Stomach (tissue), 9 donors: ENCODE results near the gene MAEL. TPM values are rescaled to one million over a fixed set of nuclear protein-coding genes. Genes with fewer than 3 reads are reported as not detected.

Experiments
- DNase-seq, 2 donors: peaks; one replicate each; pipeline versions ENCODE4 v3.0.0 to v3.0.0-alpha.2; 2013 to 2019
- H3K27ac ChIP-seq, 5 donors: fragments of 200-600 bp in 4 of 5; sonication (generic) in 4 of 5; one replicate each; pipeline ENCODE4 v1.5.1; 2013 to 2019; ENCODE audit warnings: mild to moderate bottlenecking in 1 of 5, moderate library complexity in 1 of 5
- H3K27me3 ChIP-seq, 3 donors: fragments of 200-600 bp; sonication (generic); one replicate each; pipeline ENCODE4 v1.5.1; 2017 to 2019; ENCODE audit warnings: mixed run types in 1 of 3
- H3K36me3 ChIP-seq, 4 donors: fragments of 200-600 bp; sonication (generic); 1 replicate in 3 of 4; 2 replicates in 1 of 4; pipeline ENCODE4 v1.5.1; 2016 to 2019
- H3K4me1 ChIP-seq, 4 donors: fragments of 200-600 bp; sonication (generic); one replicate each; pipeline ENCODE4 v1.5.1; 2016 to 2019
- H3K4me3 ChIP-seq, 4 donors: fragments of 200-600 bp; sonication (generic) in 3 of 4; one replicate each; pipeline ENCODE4 v1.5.1; 2016 to 2019; ENCODE audit warnings: mild to moderate bottlenecking in 1 of 4
- H3K9me3 ChIP-seq, 4 donors: fragments of 200-600 bp; sonication (generic); one replicate each; pipeline ENCODE4 v1.5.1; 2016 to 2019
- CTCF ChIP-seq, 7 experiments: fragments of 450-650 bp in 4 of 7; fragments of 200-600 bp in 3 of 7; sonication (generic) in 3 of 7; IDR thresholded peaks; one replicate each; pipeline ENCODE4 v1.5.1; 2016 to 2019; ENCODE audit warnings: antibody characterized with exemption in 7 of 7, control low read depth in 2 of 7, mild to moderate bottlenecking in 1 of 7
- EP300 ChIP-seq: sonication (generic); formaldehyde crosslinking; IDR thresholded peaks from one replicate; pipeline ENCODE4 v1.6.1; 2017; ENCODE audit warnings: antibody characterized with exemption
- POLR2A ChIP-seq, 4 donors: fragments of 450-650 bp; IDR thresholded peaks; one replicate each; pipeline ENCODE4 v1.6.1; 2016; ENCODE audit warnings: antibody characterized with exemption in 4 of 4, control low read depth in 2 of 4, mild to moderate bottlenecking in 1 of 4, moderate library complexity in 1 of 4
- POLR2AphosphoS5 ChIP-seq, 3 donors: sonication (generic); formaldehyde crosslinking; IDR thresholded peaks; one replicate each; pipeline ENCODE4 v1.6.1; 2016; ENCODE audit warnings: antibody characterized with exemption in 3 of 3
- WGBS, 5 donors: extraction: QIAGEN DNeasy Blood & Tissue Kit in 3 of 5; methylation state at CpG; one replicate each; pipeline versions ENCODE4 v1.1.5 to v1.1.7; 2013 to 2018; 5-methylcytosine and 5-hydroxymethylcytosine counted together
- intact Hi-C: fragments of 100-400 bp; cut with DNase I; formaldehyde crosslinking; loops from one replicate; pipeline ENCODE4 v1.15.1; 2023; ENCODE audit warnings: low total_unique reads
- polyA plus RNA-seq, 3 donors: library from polyadenylated mRNA; stranded (reverse); fragments of 200-250 nt; gene quantifications; one replicate each; pipeline ENCODE4 v1.2.3, GENCODE V29; 2013
- total RNA-seq, 5 donors: library from RNA; depleted of rRNA; stranded (reverse); fragments of >200 nt; gene quantifications; one replicate each; pipeline versions ENCODE4 v1.1.0 to v1.2.3, GENCODE V29; 2014 to 2016
- donor health status: healthy with polysubstance abuse.
- donor health status: Bipolar disorder and iron deficiency.
- donor health status: healthy.

MAEL gene
- total and polyA plus RNA-seq, 8 donors, result 0.08 to 1.1 (median 0.51) TPM; not detected in 4

GRCh38 chr1:166980818-166981217 lies 8.3 kb upstream of the MAEL start:
- H3K4me3 ChIP-seq, result no peak overlapping the region
- no peak for DNase-seq
- H3K27ac ChIP-seq, result no peak overlapping the region
- no peaks in the 10 kb centered on the region for H3K36me3 ChIP-seq
- 83 to 91% (median 89%) methylated on average over 3 of the region's 3 CpGs for WGBS, 5 donors
- peaks cover 0 to 2% (median 0%) of the 10 kb centered on the region in 3 donors for H3K27me3 ChIP-seq
- no peaks in the 10 kb centered on the region for H3K9me3 ChIP-seq
- intact Hi-C loops, result no loop called here
- no peak for TF ChIP-seq POLR2A (IDR thresholded peaks at IDR 0.05)
- no peak for TF ChIP-seq CTCF (IDR thresholded peaks at IDR 0.05)
- TF ChIP-seq EP300, result no peak
- TF ChIP-seq POLR2AphosphoS5 (IDR thresholded peaks at IDR 0.05), result no peak
- peaks cover 0 to 8% (median 2%) of the 10 kb centered on the region in 4 donors for H3K4me1 ChIP-seq

- Histone ChIP-seq H3K4me1 (no peaks in the 10 kb centered on the region), H3K36me3 (no peaks in the 10 kb centered on the region), H3K9me3 (no peaks in the 10 kb centered on the region), H3K27ac (no peak overlapping the region), H3K27me3 (no peaks in the 10 kb centered on the region), H3K4me3 (no peak overlapping the region)
- no peak for DNase-seq
- WGBS, 5 donors, result 57 to 100% (median 93%) methylated on average over 1 of the region's 1 CpG
- intact Hi-C loops, result no loop called here
- no peak for TF ChIP-seq POLR2A (IDR thresholded peaks at IDR 0.05)
Observed at GRCh38 chr1:166981589-166981988, 7.5 kb upstream of the MAEL start.

- Histone ChIP-seq H3K4me3 (no peak overlapping the region), H3K4me1 (no peaks in the 10 kb centered on the region), H3K36me3 (no peaks in the 10 kb centered on the region), H3K9me3 (peaks cover 0 to 11% (median 0%) of the 10 kb centered on the region in 4 donors), H3K27ac (no peak overlapping the region), H3K27me3 (peaks cover 0 to 4% (median 0%) of the 10 kb centered on the region in 3 donors)
- intact Hi-C loops, result no loop called here
- DNase-seq, result no peak
- whole genome bisulfite sequencing, 5 donors, result 25 to 60% (median 40%) methylated on average over 1 of the region's 1 CpG
- no peak for TF ChIP-seq POLR2AphosphoS5 (IDR thresholded peaks at IDR 0.05)
- TF ChIP-seq CTCF (IDR thresholded peaks at IDR 0.05), result no peak
- no peak for TF ChIP-seq EP300
- no peak for TF ChIP-seq POLR2A (IDR thresholded peaks at IDR 0.05)
Observed at GRCh38 chr1:166999075-166999474, 10.0 kb downstream of the MAEL start.

GRCh38 chr1:166999500-167000055 lies 10.5 kb downstream of the MAEL start:
- 22 to 64% (median 48%) methylated on average over 3 of the region's 3 CpGs for WGBS, 5 donors
- DNase-seq, result no peak
- intact Hi-C loops, result no loop called here
- Histone ChIP-seq H3K4me3 (no peak overlapping the region), H3K36me3 (no peaks in the 10 kb centered on the region), H3K9me3 (peaks cover 0 to 11% (median 0%) of the 10 kb centered on the region in 4 donors), H3K4me1 (no peaks in the 10 kb centered on the region), H3K27ac (no peak overlapping the region), H3K27me3 (peaks cover 0 to 4% (median 0%) of the 10 kb centered on the region in 3 donors)
- TF ChIP-seq POLR2AphosphoS5 (IDR thresholded peaks at IDR 0.05), result no peak

GRCh38 chr1:167000546-167000945 lies 11.5 kb downstream of the MAEL start:
- no peak overlapping the region for H3K27ac ChIP-seq
- intact Hi-C loops, result no loop called here
- WGBS, 5 donors, result 88 to 100% (median 92%) methylated on average over 1 of the region's 1 CpG

More at GRCh38 chr1:167000546-167000945, 11.5 kb downstream of the MAEL start:
- no peaks in the 10 kb centered on the region for H3K27me3 ChIP-seq
- H3K4me1 ChIP-seq, result no peaks in the 10 kb centered on the region
- H3K9me3 ChIP-seq, result peaks cover 0 to 11% (median 0%) of the 10 kb centered on the region in 4 donors
- no peak for DNase-seq
- no peak overlapping the region for H3K4me3 ChIP-seq
- H3K36me3 ChIP-seq, result no peaks in the 10 kb centered on the region
- no peak for TF ChIP-seq POLR2AphosphoS5 (IDR thresholded peaks at IDR 0.05)
- TF ChIP-seq EP300, result no peak
- TF ChIP-seq CTCF (IDR thresholded peaks at IDR 0.05), result no peak
- TF ChIP-seq POLR2A (IDR thresholded peaks at IDR 0.05), result no peak
